COLO829 (cell line): ENCODE data around the gene KLHDC10.
"Not testable (repeated sequence)": the region's sequence is repeated elsewhere in the genome, so short reads cannot be mapped to it uniquely, and the experiment has no call there.

Experiments
- DNase-seq: peaks from one replicate; pipeline ENCODE4 v3.0.0; 2012; ENCODE audit warnings: low spot score

KLHDC10 gene

GRCh38 chr7:130118294-130118693 lies 48.0 kb downstream of the KLHDC10 start:
- no peak for DNase-seq

GRCh38 chr7:130118801-130119200 lies 48.5 kb downstream of the KLHDC10 start:
- DNase-seq, result no peak

GRCh38 chr7:130123501-130123900 lies 53.2 kb downstream of the KLHDC10 start:
- no peak for DNase-seq

DNA sequence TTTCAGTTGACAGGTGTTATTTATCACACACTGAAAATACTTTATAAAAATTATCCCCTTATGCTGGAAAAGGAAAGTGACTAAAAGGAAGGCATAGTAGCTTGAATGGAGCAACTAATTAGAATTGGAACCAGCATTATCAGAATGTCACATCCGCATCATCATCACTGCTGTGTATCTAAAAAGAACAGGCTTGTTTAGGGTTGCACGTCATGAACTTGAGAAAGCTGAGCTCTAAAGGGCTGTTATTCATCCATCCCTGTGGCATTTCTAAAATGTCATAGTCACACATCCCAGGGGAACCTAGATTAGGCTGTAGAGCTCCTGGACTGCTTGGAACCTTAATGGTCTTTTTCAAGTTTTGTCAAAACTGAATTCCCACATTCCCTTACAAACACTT lies 54.4 kb downstream of the KLHDC10 start:
- DNase-seq, result no peak

- not testable (repeated sequence) for DNase-seq
Measured at GRCh38 chr7:130126840-130127239, 56.5 kb downstream of the KLHDC10 start.

- no peak for DNase-seq
Measured at GRCh38 chr7:130127404-130127803, 57.1 kb downstream of the KLHDC10 start.

DNA sequence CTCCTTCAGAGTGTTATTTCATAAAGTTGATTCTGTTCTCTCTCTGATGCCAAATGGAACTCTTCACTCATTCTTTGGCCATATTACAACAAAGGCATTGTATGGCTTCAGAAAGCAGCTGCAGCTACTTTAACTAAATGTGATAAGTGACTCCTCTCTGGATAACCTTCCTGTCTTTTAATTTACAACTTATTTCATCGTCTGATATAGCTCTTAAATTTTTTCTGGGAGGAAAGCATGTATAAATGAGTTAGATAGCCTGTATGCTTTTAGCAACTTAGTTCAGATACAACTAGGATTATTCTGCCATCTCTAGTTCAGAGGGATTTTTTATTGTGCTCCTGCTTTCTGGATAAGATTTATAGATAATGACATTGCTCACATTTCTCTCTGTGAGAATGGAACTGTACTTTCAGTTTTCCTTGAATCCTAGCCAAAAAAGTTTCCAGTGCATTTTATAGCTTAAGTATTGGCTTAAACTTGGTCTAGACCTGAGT lies 57.5 kb downstream of the KLHDC10 start:
- no peak for DNase-seq

GRCh38 chr7:130129011-130129411 lies 58.7 kb downstream of the KLHDC10 start:
- no peak for DNase-seq

GRCh38 chr7:130131191-130131834 lies 61.0 kb downstream of the KLHDC10 start:
- DNase-seq, result no peak

DNA sequence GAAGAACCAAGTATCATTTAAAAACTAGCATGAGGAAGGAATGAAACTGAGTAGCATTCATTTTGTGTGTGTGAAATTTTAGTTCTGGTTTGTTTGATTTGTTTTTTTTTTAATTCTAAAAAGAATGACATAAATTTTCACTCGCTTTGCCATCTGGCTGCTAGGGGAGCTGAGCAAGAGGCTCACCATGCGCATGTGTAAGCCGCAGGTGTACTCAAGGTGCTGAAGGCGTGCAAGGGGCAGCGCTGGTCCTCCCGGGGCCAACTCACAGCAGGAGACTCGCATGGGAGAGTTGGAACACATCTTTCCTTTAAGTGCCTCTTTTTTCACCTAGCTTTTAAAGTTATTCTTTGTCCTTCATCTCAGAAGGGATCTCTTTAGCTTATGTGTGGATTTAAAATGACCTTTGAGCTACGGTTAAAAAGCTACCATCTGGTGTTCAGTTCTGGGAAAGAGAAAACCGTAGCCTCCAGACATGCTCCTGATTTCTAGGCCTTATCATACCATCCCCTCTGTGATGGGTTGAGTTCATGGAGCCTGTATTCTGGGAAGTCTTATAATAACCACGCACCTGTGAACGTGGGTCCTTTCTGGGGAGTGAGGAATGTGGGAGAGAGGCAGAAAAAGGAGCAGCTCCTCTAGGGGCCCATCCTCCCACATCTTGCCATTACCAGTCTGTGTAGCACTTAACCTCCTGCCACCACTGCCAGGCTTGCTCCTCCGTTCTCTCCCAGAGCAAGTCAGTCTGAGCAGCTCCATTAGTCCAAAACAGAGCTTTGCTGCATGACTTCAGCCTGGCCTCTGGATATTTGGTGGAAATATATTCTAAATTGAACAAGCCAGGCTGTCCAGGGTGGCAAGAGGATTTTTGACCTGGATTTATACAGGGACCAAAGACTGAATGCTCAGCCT lies 61.9 kb downstream of the KLHDC10 start:
- DNase-seq, result no peak

DNA sequence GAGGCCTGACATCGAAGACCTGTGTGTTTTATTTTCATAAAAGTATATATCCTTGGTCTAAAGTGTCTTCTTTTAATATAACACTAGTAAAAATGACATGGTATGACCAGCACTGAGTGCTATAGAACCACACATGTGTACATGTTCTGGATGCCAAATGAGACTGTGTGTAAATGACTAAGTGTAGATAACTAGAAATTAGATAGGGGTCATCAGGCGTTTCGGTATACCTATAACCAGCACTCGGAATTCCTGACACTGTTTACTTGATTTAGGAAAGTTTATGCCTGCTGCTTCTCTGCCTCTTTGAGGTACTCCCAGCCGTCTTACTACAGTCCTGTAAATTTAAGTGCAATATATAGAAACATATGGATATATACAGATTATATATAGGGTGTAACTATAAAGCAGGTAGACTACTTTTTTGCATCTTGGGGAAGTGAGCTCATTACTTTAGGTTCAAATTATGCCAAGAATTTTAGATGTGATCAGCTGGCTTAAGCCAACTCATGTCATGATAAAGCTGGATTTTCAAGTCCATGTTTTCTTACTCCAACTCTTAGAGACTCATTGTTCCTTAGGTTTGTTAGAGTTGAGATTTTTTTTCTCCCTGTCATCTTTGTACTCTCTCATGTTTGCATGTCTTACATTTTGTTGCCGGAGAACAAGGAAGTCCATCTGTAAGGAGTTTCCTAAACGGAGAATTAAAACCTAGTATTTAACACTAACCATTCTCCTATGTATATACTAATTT lies 62.9 kb downstream of the KLHDC10 start:
- DNase-seq, result no peak

DNA sequence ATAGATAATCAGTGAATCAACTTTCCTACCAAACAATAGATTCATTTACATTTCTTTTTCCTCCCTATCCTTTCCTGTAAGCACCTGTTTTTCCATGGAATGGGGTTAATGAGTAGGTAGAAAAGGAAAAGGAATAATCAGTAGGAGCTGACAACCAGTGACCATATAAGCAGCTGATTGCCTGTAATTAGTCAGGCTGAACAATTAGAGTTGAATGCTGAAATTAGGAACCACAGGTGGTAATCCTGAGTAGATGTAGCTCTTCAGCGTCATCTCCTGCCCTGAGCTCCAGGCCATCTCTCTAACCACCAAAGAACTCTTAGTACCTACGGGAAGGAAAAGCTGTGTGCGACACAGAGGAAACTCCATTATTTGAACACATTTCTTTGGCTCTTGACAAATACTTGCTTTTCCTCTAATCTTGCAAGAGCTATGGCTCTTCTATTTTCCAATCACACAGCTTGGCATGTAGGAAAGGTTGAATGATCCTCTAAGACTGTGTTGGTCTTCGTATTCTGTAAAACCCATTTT lies 63.8 kb downstream of the KLHDC10 start:
- DNase-seq, result no peak

DNA sequence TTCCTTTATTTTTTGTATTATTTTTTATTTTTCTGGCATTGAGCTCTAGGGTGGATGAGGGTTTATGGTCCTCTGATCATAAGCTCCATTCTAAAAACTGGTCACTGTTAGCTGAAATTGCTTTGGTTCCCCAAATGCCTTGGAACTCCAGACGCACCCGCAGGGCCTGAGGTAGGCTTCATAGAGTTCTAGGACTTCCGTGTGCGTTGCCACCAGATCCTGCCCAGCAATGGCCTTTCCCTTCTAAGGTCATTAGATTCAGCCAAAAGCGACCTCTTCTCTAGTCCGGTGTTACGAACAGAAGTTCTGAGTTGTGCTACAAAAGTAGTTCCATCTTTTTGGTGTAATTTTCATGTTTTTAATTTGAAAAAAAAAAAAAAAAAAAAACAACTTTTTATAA lies 64.4 kb downstream of the KLHDC10 start:
- no peak for DNase-seq

GRCh38 chr7:130135208-130136205 lies 65.2 kb downstream of the KLHDC10 start:
- peak; percentile 84 for DNase-seq

DNA sequence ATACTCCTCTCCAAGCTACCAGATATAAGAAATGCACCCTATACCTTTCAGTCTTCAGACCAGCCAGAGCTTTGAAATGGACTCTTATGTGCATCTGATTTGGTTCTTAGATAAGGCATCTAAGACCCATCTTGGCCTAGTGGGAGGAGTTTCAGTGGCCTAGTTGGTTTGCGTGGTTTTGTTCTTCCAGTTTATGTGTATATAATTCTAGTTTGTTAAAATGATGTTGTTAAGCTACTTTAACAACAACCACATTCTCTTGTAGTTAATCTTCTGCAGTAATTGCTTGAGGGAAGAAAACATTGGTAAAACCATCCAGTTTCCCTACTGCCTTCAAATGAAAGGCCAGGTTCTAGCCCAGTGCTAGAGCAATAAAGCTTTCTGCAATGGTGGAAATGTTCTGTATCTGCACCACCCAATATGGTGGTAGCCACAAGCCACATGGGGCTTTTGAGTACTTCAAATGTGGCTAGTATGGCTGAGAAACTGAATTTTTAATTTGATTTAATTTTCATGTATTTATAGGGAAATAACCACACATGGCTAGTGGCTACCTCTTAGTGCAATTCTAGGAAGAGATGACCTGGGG lies 66.3 kb downstream of the KLHDC10 start:
- DNase-seq, result no peak

DNA sequence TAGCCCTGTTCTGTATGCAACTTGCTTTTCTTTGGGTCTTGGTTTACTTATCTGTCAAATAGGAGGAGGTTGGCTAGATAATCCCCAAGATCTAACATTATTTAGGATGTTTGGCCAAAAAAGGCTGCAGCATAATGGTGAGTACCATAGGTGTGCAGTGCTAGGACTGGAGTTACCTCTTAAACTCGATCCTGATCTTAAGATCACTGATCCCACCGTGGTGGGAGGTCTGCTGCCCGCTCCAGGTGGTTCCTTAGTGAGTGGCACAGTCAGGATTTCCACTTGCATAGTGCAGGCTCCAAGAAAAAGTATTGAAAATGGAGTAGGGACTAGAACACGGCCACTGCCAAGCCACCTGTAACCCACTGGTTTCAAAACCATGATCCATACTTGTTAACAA lies 66.9 kb downstream of the KLHDC10 start:
- DNase-seq, result no peak

DNA sequence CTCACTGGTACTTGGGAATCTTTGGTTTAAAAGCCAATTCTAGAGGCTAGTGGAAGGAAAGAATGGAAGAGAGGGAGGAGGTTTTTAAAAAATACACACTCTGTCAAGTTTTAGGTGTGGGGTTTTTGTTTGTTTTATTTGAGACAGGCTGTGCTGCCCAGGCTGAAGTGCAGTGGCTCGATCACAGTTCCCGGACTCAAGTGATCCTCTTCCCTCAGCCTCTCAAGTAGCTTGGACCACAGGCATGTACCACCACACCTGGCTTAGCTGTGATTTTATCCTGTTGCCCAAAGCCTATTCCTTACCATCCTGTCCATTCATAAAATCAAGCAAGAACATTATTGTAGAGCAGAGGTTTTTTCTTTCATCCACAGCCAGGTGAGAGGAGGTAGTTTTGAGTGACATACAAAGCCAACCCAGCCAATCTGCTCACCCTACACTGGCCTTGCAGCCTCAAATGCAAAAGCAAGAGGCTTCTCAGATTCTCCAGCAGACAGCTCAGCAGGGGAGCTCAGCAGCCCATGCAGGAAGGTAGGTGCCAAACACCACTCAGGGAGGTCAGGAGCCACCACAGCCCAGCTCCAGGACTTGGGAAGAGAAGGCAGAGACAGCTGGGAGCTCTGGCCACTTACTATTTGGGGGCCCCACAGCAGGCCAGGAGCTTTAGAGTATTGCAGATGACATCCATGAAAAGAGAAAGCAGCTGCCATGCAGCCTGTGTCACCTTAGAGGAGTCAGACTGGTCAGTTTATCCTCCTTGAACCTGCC lies 69.0 kb downstream of the KLHDC10 start:
- no peak for DNase-seq

DNA sequence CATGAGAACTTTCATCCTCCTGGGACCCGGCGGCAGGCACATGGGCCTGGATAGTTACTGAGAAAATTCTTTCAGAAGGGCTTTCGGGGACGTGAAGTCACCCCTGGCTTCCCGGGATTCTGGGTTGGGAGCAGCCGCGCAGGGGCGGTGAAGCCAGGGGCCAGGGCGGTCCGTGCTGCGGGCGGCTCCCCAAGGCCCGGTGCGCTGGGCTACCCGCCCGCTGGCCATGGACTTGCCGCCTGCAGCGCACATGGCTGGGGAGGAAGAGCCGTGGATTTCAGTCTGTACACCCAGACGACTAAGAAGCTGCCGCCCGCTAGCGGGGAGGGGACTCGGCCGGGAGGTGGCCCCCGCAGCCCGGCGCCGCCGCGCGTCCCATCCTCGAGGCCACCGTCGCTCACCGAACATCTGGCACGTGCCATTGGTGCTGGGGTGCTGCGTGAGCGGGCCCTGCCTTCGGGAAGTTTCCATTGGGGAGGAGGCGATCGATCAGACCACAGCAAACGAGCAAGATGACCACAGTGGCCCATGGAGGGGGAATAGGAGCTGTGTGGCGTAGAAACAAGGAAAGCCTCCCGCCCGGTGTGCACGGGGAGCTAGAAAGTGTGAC lies 70.3 kb downstream of the KLHDC10 start:
- no peak for DNase-seq

DNA sequence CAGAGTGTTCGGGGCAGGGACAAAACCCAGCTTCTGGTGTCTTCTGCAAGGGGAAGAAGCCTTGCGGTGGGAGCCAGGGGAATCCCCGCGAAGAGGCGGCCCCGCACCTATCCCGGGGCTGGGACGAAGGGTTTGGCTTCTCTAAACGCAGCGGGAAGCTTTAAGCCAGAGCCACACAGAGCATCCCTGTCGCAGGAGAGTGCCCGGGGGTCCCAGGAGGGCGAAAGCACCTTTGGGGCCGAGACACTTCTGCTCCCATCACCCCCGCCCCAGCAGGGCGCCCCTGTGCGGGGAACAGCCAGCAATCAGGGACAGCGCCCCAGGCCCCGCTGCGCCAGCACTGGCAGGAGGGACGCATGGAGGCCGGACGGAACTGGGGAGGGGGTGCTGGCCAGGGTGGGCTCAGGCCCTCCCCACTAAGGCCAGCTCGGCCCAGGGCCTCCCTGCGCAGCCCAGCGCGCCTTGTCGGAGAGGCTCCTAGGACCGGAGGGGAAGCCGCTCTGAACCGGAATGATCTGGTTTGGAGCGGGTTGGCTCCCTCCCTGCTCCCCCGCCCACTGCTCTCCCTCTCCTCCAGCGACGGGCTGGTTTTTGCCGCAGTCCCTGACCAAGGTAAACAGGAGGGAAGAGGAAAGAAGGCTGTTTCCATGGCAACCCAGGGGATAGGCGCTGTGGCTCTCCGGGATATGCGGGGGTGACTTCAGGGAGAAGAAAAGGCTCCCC lies 71.0 kb downstream of the KLHDC10 start:
- DNase-seq, result no peak
